SHP77 (cell line): ENCODE data around the gene CALN1.

ENCODE experiments used
- DNase-seq, 2 experiments: peaks; one replicate each; lab custom pipeline; 2025; lab: John Stamatoyannopoulos, UW

Gene CALN1

GRCh38 chr7:72182036-72182435, 230.1 kb downstream of the CALN1 start:
- no peak for DNase-seq

- no peak for DNase-seq
Measured at GRCh38 chr7:72176875-72177274, 235.3 kb downstream of the CALN1 start.

GRCh38 chr7:72170475-72170874, 241.7 kb downstream of the CALN1 start:
- no peak for DNase-seq

- DNase-seq: no peak
Measured at GRCh38 chr7:72163271-72163670, 248.9 kb downstream of the CALN1 start.

GRCh38 chr7:72161534-72161933, 250.6 kb downstream of the CALN1 start:
- DNase-seq: no peak

GRCh38 chr7:72159911-72160310, 252.2 kb downstream of the CALN1 start:
- DNase-seq: no peak

GRCh38 chr7:72156671-72157070, 255.5 kb downstream of the CALN1 start:
- no peak for DNase-seq

GRCh38 chr7:72153132-72153512, 259.0 kb downstream of the CALN1 start:
- no peak for DNase-seq

GRCh38 chr7:72152161-72153131, 259.7 kb downstream of the CALN1 start:
- DNase-seq: no peak

- no peak for DNase-seq
Measured at GRCh38 chr7:72140566-72140965, 271.6 kb downstream of the CALN1 start.

GRCh38 chr7:72127136-72127535, 285.0 kb downstream of the CALN1 start:
- DNase-seq: no peak

GRCh38 chr7:72123913-72124312, 288.2 kb downstream of the CALN1 start:
- DNase-seq: no peak

GRCh38 chr7:72118366-72118765, 293.8 kb downstream of the CALN1 start:
- no peak for DNase-seq

- no peak for DNase-seq
Measured at GRCh38 chr7:72114129-72114528, 298.0 kb downstream of the CALN1 start.

GRCh38 chr7:72112992-72113391, 299.1 kb downstream of the CALN1 start:
- no peak for DNase-seq

- no peak for DNase-seq
Measured at GRCh38 chr7:72112530-72112929, 299.6 kb downstream of the CALN1 start.

- DNase-seq: no peak
Measured at GRCh38 chr7:72111086-72111485, 301.1 kb downstream of the CALN1 start.

- no peak for DNase-seq
Measured at GRCh38 chr7:72109566-72109965, 302.6 kb downstream of the CALN1 start.

- no peak for DNase-seq
Measured at GRCh38 chr7:72106405-72106804, 305.7 kb downstream of the CALN1 start.

- DNase-seq: no peak
Measured at GRCh38 chr7:72101444-72101843, 310.7 kb downstream of the CALN1 start.

GRCh38 chr7:72099784-72100183, 312.4 kb downstream of the CALN1 start:
- no peak for DNase-seq

GRCh38 chr7:72098807-72099580, 313.1 kb downstream of the CALN1 start:
- DNase-seq: no peak

GRCh38 chr7:72097226-72097625, 314.9 kb downstream of the CALN1 start:
- DNase-seq: no peak
